Measurements from ENCODE around the gene SLC8A1.

GRCh38 chr2:40364151-40364874 is 87.6 kb downstream of the SLC8A1 start:
- no peak for TF ChIP-seq POLR2A (IDR thresholded peaks at IDR 0.05)
- TF ChIP-seq, protein P1, sequence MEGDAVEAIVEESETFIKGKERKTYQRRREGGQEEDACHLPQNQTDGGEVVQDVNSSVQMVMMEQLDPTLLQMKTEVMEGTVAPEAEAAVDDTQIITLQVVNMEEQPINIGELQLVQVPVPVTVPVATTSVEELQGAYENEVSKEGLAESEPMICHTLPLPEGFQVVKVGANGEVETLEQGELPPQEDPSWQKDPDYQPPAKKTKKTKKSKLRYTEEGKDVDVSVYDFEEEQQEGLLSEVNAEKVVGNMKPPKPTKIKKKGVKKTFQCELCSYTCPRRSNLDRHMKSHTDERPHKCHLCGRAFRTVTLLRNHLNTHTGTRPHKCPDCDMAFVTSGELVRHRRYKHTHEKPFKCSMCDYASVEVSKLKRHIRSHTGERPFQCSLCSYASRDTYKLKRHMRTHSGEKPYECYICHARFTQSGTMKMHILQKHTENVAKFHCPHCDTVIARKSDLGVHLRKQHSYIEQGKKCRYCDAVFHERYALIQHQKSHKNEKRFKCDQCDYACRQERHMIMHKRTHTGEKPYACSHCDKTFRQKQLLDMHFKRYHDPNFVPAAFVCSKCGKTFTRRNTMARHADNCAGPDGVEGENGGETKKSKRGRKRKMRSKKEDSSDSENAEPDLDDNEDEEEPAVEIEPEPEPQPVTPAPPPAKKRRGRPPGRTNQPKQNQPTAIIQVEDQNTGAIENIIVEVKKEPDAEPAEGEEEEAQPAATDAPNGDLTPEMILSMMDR (IDR thresholded peaks at IDR 0.05) = no peak

Data from adrenal gland (tissue), 5 donors.